HL-60 (cell line): Measurements from ENCODE around the gene SCYL1.

Experiments used
- GABPA ChIP-seq: IDR thresholded peaks from 2 replicates; pipeline ENCODE4 v1.6.1; 2012; ENCODE audit warnings: low read depth
- POLR2AphosphoS5 ChIP-seq: IDR thresholded peaks from 2 replicates; pipeline ENCODE4 v1.6.1; 2012; ENCODE audit warnings: low read depth
- REST ChIP-seq: IDR thresholded peaks from 2 replicates; pipeline ENCODE4 v1.6.1; 2012; ENCODE audit warnings: low read depth; ENCODE audit not compliant: insufficient replicate concordance
- TF ChIP-seq, protein P1 (sequence below): IDR thresholded peaks from one replicate; pipeline ENCODE4 v1.5.1; 2011; ENCODE audit warnings: low read length, control low read depth, inconsistent platforms; ENCODE audit not compliant: insufficient read depth

GRCh38 chr11:65540290-65541092 is 15.6 kb downstream of the SCYL1 start:
- TF ChIP-seq, protein P1, sequence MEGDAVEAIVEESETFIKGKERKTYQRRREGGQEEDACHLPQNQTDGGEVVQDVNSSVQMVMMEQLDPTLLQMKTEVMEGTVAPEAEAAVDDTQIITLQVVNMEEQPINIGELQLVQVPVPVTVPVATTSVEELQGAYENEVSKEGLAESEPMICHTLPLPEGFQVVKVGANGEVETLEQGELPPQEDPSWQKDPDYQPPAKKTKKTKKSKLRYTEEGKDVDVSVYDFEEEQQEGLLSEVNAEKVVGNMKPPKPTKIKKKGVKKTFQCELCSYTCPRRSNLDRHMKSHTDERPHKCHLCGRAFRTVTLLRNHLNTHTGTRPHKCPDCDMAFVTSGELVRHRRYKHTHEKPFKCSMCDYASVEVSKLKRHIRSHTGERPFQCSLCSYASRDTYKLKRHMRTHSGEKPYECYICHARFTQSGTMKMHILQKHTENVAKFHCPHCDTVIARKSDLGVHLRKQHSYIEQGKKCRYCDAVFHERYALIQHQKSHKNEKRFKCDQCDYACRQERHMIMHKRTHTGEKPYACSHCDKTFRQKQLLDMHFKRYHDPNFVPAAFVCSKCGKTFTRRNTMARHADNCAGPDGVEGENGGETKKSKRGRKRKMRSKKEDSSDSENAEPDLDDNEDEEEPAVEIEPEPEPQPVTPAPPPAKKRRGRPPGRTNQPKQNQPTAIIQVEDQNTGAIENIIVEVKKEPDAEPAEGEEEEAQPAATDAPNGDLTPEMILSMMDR, result peak; percentile 30
- TF ChIP-seq POLR2AphosphoS5 (no peak), GABPA (no peak), REST (no peak)
